ENCODE results near the gene PIK3AP1. TPM values are rescaled to one million over a fixed set of nuclear protein-coding genes. Genes with fewer than 3 reads are reported as not detected.

The PIK3AP1 gene
- total RNA-seq, 1 donor: 49.0 TPM

- Histone ChIP-seq H3K9me3 (ENCODE audit: low read depth, low read length) (no peaks in the 10 kb centered on the region), H3K27me3 (ENCODE audit: insufficient read depth, low read length) (no peaks in the 10 kb centered on the region), H3K4me1 (ENCODE audit: insufficient read depth, low read length) (peaks cover 11% of the 10 kb centered on the region), H3K4me3 (ENCODE audit: low read length) (no peak overlapping the region)
Observed at GRCh38 chr10:96639899-96640298, 80.4 kb downstream of the PIK3AP1 start.

DNA sequence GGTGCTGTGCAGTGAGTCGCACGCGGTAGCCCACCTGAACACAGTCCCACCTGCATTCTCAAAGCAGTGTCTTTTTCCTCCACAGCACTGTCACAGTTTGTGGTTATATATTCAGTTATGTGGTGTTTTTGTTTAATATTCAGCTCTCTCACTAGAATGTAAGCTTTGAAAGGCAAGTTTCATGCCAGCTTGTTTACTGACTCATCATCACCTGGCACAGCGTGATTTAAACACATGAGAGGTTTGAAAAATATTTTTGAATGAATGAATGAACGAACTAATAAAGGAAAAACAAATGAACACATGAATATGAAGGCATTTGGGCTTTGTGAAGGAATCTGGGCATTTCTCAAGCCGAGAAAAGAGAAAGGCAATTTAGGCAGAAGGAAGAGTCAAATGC lies 81.6 kb downstream of the PIK3AP1 start:
- Histone ChIP-seq H3K9me3 (ENCODE audit: low read depth, low read length) (no peaks in the 10 kb centered on the region), H3K4me1 (ENCODE audit: insufficient read depth, low read length) (peaks cover 8% of the 10 kb centered on the region), H3K27me3 (ENCODE audit: insufficient read depth, low read length) (no peaks in the 10 kb centered on the region), H3K4me3 (ENCODE audit: low read length) (no peak overlapping the region)

DNA sequence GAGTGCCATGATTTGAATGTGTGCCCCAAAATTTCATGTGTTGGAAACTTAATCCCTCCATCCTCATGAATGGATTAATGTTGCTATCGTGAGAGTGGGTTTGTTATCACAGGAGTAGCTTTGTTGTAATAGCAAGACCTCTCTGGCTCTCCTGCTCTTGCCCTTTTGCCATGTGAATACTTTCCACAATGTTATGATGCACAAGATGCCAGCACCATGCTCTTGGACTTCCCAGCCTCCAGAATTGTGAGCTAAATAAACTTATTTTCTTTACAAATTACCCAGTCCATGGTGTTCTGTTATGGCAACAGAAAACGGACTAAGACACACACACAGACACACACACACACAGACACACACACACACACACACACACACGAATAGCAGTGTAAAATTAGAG lies 82.2 kb downstream of the PIK3AP1 start:
- no peak overlapping the region for H3K4me3 ChIP-seq (ENCODE audit: low read length)
- no peaks in the 10 kb centered on the region for H3K9me3 ChIP-seq (ENCODE audit: low read depth, low read length)
- peaks cover 8% of the 10 kb centered on the region for H3K4me1 ChIP-seq (ENCODE audit: insufficient read depth, low read length)
- H3K27me3 ChIP-seq (ENCODE audit: insufficient read depth, low read length): no peaks in the 10 kb centered on the region

- Histone ChIP-seq H3K4me1 (ENCODE audit: insufficient read depth, low read length) (peaks cover 12% of the 10 kb centered on the region), H3K9me3 (ENCODE audit: low read depth, low read length) (no peaks in the 10 kb centered on the region), H3K27me3 (ENCODE audit: insufficient read depth, low read length) (no peaks in the 10 kb centered on the region), H3K4me3 (ENCODE audit: low read length) (no peak overlapping the region)
Observed at GRCh38 chr10:96637709-96638108, 82.6 kb downstream of the PIK3AP1 start.

DNA sequence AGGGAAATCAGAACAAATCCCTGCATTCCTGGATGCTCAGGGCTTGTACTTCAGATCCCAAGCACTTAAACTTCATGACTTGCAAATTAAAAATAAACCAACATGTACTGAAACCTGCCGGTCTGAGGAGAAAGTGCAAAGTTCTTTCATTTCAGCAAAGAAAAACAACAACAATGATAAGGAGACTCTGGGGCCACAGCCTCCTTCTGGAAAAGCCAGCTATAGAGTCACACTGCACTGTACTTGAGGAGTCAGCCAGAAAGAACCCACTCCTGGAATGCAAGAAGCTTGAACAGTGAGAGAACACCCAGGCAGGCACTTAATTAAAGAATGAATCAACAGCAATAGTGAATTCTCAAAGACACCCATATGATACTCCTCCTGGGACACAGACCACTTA lies 83.8 kb downstream of the PIK3AP1 start:
- no peak overlapping the region for H3K4me3 ChIP-seq (ENCODE audit: low read length)
- no peaks in the 10 kb centered on the region for H3K9me3 ChIP-seq (ENCODE audit: low read depth, low read length)
- no peaks in the 10 kb centered on the region for H3K27me3 ChIP-seq (ENCODE audit: insufficient read depth, low read length)
- H3K4me1 ChIP-seq (ENCODE audit: insufficient read depth, low read length): peaks cover 15% of the 10 kb centered on the region

GRCh38 chr10:96632974-96633710 lies 87.2 kb downstream of the PIK3AP1 start:
- Histone ChIP-seq H3K27me3 (ENCODE audit: insufficient read depth, low read length) (no peaks in the 10 kb centered on the region), H3K9me3 (ENCODE audit: low read depth, low read length) (no peaks in the 10 kb centered on the region), H3K4me3 (ENCODE audit: low read length) (no peak overlapping the region), H3K4me1 (ENCODE audit: insufficient read depth, low read length) (peaks cover 6% of the 10 kb centered on the region)

GRCh38 chr10:96627292-96627691 lies 93.0 kb downstream of the PIK3AP1 start:
- H3K27me3 ChIP-seq (ENCODE audit: insufficient read depth, low read length): no peaks in the 10 kb centered on the region
- H3K9me3 ChIP-seq (ENCODE audit: low read depth, low read length): no peaks in the 10 kb centered on the region
- no peaks in the 10 kb centered on the region for H3K4me1 ChIP-seq (ENCODE audit: insufficient read depth, low read length)
- no peak overlapping the region for H3K4me3 ChIP-seq (ENCODE audit: low read length)

GRCh38 chr10:96626795-96627194 lies 93.5 kb downstream of the PIK3AP1 start:
- Histone ChIP-seq H3K4me1 (ENCODE audit: insufficient read depth, low read length) (no peaks in the 10 kb centered on the region), H3K9me3 (ENCODE audit: low read depth, low read length) (no peaks in the 10 kb centered on the region), H3K27me3 (ENCODE audit: insufficient read depth, low read length) (no peaks in the 10 kb centered on the region), H3K4me3 (ENCODE audit: low read length) (no peak overlapping the region)

DNA sequence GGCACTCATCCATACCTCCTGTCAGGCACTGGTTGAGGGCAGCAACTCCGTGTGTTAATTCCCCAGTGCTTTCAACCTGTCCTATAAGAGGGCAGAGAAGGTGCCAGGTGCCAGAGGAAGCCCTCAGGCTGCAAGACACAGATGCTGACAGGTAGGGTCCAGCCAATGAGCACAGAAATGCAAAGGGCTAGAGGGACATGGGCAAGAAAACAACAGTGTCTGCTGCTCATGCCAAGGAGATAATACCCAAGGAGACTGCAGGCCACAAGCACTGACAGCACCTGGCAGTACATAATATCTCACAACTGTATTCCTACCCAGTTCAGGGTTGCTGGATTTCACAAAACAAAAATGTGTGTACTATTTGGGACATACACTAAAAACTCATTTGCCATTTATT lies 95.1 kb downstream of the PIK3AP1 start:
- Histone ChIP-seq H3K4me3 (ENCODE audit: low read length) (no peak overlapping the region), H3K9me3 (ENCODE audit: low read depth, low read length) (no peaks in the 10 kb centered on the region), H3K27me3 (ENCODE audit: insufficient read depth, low read length) (no peaks in the 10 kb centered on the region), H3K4me1 (ENCODE audit: insufficient read depth, low read length) (no peaks in the 10 kb centered on the region)

- H3K27me3 ChIP-seq (ENCODE audit: insufficient read depth, low read length): no peaks in the 10 kb centered on the region
- H3K4me1 ChIP-seq (ENCODE audit: insufficient read depth, low read length): no peaks in the 10 kb centered on the region
- no peaks in the 10 kb centered on the region for H3K9me3 ChIP-seq (ENCODE audit: low read depth, low read length)
- no peak overlapping the region for H3K4me3 ChIP-seq (ENCODE audit: low read length)
Observed at GRCh38 chr10:96622013-96622787, 98.1 kb downstream of the PIK3AP1 start.

DNA sequence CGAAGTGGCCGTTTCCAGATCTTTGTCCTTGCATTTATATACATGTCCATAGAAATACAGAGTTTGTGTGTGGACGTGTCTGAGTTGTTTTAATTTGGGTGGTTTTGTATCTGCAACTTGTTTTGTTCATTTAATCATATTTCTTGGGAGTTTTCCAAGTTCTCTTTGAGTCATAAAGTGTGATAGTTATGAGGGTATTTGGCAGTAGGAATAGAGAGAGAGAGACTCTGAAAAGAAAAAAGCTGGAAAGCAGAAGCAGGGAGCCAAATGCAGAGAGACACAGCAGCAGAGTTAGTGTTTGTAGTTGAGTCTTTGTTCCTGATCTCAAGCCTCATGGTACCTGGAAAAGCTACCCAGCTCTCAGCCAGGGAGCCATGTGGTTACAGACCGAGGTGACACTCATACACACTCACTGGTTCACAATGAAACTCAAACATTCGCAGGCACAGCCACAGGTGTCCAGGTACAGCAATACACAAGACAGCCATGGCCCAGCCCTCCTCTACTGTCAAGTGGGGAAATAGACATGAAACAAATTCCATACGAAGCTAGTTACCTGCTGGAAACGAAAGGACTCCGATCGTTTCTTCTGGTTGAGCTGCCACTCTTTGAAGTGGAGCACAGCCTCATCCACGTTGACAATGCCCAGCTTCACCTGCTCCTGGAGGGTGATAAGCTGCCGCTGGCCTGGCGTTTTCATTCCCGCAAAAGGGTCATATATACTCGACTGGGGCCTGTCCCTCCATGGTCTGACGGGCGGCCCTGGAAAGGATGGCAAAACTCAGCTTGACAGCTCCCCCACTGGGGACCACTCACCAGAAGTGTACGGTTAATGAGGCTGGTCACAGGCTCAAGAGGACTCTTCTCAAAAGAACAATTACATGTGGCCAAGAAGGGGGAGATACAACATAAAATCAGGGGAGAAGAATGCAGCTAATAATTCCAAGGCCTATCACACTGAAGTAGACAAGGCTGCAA lies 100.2 kb downstream of the PIK3AP1 start:
- Histone ChIP-seq H3K27me3 (ENCODE audit: insufficient read depth, low read length) (no peaks in the 10 kb centered on the region), H3K9me3 (ENCODE audit: low read depth, low read length) (no peaks in the 10 kb centered on the region), H3K4me3 (ENCODE audit: low read length) (no peak overlapping the region), H3K4me1 (ENCODE audit: insufficient read depth, low read length) (no peaks in the 10 kb centered on the region)

DNA sequence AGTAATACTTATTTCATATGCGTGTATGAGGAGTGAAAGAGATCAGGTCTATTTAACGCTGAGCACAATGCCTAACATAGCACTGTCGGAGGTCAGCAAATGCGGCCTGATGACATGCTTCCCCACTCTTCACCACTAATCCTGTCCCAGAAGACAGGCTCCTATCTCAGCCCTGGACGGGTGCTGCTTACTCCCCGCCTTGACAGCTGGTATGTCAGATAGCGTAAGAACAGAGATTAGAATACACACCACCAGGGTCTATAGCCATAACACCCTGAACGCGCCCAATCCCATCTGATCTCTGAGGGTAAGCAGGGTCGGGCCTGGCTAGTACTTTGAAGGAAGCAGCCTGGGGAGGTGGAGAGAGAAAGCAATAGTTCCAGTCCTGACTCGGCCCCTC lies 101.2 kb downstream of the PIK3AP1 start:
- Histone ChIP-seq H3K4me1 (ENCODE audit: insufficient read depth, low read length) (no peaks in the 10 kb centered on the region), H3K27me3 (ENCODE audit: insufficient read depth, low read length) (no peaks in the 10 kb centered on the region), H3K9me3 (ENCODE audit: low read depth, low read length) (no peaks in the 10 kb centered on the region), H3K4me3 (ENCODE audit: low read length) (no peak overlapping the region)

DNA sequence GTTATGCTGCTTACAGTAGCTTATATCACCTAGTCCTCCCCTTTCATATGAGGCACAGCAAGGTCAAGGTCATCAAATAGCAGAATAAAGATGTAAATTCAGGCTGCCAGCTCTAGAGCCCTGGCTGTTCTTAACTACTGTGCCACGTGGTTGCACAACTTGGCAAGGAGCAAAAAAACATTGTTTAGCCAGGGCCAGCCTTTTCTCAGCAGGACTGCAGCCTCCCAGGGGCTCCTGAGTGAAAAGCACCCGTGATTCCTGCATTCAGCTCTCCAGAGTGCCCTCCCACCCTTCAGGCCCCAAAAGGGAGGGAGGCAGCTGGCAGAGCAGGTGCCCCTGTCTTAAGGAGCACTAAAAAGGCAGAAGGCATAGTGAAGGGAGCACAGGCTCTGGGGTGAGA lies 101.7 kb downstream of the PIK3AP1 start:
- Histone ChIP-seq H3K4me3 (ENCODE audit: low read length) (no peak overlapping the region), H3K4me1 (ENCODE audit: insufficient read depth, low read length) (no peaks in the 10 kb centered on the region), H3K9me3 (ENCODE audit: low read depth, low read length) (no peaks in the 10 kb centered on the region), H3K27me3 (ENCODE audit: insufficient read depth, low read length) (no peaks in the 10 kb centered on the region)

DNA sequence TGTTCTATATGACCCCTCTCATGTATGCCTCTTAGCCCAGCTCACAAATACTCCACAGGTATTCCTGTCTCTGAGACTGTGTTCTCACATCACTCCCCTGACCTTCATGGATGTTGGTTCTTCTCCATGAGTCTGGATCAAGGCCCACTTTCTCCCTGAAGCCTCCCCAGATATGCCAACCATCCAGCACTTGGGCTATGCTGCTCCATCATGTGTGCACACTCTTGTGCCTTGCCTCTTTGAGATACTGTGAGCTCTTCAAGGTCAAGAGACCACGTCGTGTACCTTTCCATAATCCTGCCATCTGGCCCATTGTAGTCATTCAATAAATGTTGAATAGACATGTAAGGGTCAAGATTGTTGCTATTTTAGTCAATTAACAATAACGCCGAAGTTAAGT lies 103.4 kb downstream of the PIK3AP1 start:
- H3K4me3 ChIP-seq (ENCODE audit: low read length): no peak overlapping the region
- H3K27me3 ChIP-seq (ENCODE audit: insufficient read depth, low read length): no peaks in the 10 kb centered on the region
- no peaks in the 10 kb centered on the region for H3K4me1 ChIP-seq (ENCODE audit: insufficient read depth, low read length)
- H3K9me3 ChIP-seq (ENCODE audit: low read depth, low read length): no peaks in the 10 kb centered on the region

DNA sequence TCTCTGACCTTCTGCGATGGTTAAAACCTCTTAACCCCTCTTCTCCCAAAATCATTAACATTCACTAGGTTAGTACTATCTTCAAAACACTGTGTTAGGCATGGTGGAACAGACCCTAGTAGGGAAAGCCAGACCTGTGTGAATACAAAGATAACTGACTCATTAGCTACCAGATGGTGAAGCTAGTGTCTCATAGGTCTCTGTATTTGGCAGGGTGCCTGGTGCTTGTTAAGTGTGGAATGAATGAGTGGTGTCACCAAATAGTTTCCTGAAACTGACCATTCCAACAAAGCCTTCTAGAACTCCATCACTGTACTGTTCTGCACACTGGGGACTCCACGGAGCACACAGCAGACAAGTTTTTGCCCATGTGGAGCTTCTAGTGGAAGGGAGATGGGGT lies 105.8 kb downstream of the PIK3AP1 start:
- H3K4me3 ChIP-seq (ENCODE audit: low read length): no peak overlapping the region
- H3K9me3 ChIP-seq (ENCODE audit: low read depth, low read length): no peaks in the 10 kb centered on the region
- no peaks in the 10 kb centered on the region for H3K27me3 ChIP-seq (ENCODE audit: insufficient read depth, low read length)
- H3K4me1 ChIP-seq (ENCODE audit: insufficient read depth, low read length): peaks cover 7% of the 10 kb centered on the region

Measured in mononuclear cell (primary cell).